GM23338 (cell line): ENCODE data around the gene GPR176. TPM values are rescaled to one million over a fixed set of nuclear protein-coding genes. Genes with fewer than 3 reads are reported as not detected.

Experiments
- ATAC-seq: fragments of 200-7000 bp; cut with Tn5 transposase; 3 replicates; pipeline ENCODE4 v1.9.1; 2020
- DNase-seq: peaks from one replicate; pipeline ENCODE4 v3.0.0-alpha.2; 2015; ENCODE audit warnings: low spot score
- H2AFZ ChIP-seq: fragments of 200-600 bp; sonication (generic); 2 replicates; pipeline ENCODE4 v1.8.0; 2016; ENCODE audit warnings: antibody characterized with exemption, mild to moderate bottlenecking, moderate library complexity
- H3F3A ChIP-seq: fragments of 200-600 bp; sonication (generic); replicated peaks from 2 replicates; pipeline ENCODE4 v1.8.0; 2017; ENCODE audit warnings: antibody characterized with exemption, mixed run types, low read depth
- H3K27ac ChIP-seq: fragments of 200-600 bp; sonication (generic); 2 replicates; pipeline ENCODE4 v1.6.1; 2016; ENCODE audit warnings: low read depth
- H3K27me3 ChIP-seq: fragments of 200-600 bp; sonication (generic); 2 replicates; pipeline ENCODE4 v1.8.0; 2016; ENCODE audit warnings: mild to moderate bottlenecking, mixed run types, moderate library complexity; ENCODE audit not compliant: insufficient read depth
- H3K36me3 ChIP-seq: fragments of 200-600 bp; sonication (generic); 2 replicates; pipeline ENCODE4 v1.8.0; 2016; ENCODE audit warnings: mild to moderate bottlenecking; ENCODE audit not compliant: insufficient read depth
- H3K4me1 ChIP-seq: fragments of 200-600 bp; sonication (generic); 2 replicates; pipeline ENCODE4 v1.8.0; 2016; ENCODE audit warnings: mild to moderate bottlenecking, moderate library complexity; ENCODE audit not compliant: insufficient read depth
- H3K4me2 ChIP-seq: fragments of 200-600 bp; sonication (generic); 2 replicates; pipeline ENCODE4 v1.7.1; 2017; ENCODE audit warnings: mixed run types
- H3K4me3 ChIP-seq: fragments of 200-600 bp; sonication (generic); 2 replicates; pipeline ENCODE4 v1.6.1; 2016; ENCODE audit warnings: mixed run types
- H3K79me2 ChIP-seq: fragments of 200-600 bp; sonication (generic); replicated peaks from 2 replicates; pipeline ENCODE4 v1.8.0; 2017; ENCODE audit warnings: mild to moderate bottlenecking; ENCODE audit not compliant: insufficient read depth
- H3K9me2 ChIP-seq: fragments of 200-600 bp; sonication (generic); 2 replicates; pipeline ENCODE4 v1.8.0; 2017; ENCODE audit not compliant: insufficient read depth
- H4K20me1 ChIP-seq: fragments of 200-600 bp; sonication (generic); replicated peaks from 2 replicates; pipeline ENCODE4 v1.8.0; 2017; ENCODE audit warnings: mild to moderate bottlenecking; ENCODE audit not compliant: insufficient read depth
- H3K27ac Mint-ChIP-seq: 2 replicates; pipeline ENCODE4 v1.8.0; 2020; ENCODE audit warnings: inconsistent platforms, mild to moderate bottlenecking, moderate library complexity, mixed read lengths
- H3K27me3 Mint-ChIP-seq: 3 replicates; pipeline ENCODE4 v1.8.0; 2022; ENCODE audit warnings: low read depth, mild to moderate bottlenecking, moderate library complexity, mixed read lengths, inconsistent platforms; ENCODE audit not compliant: insufficient read depth, poor library complexity
- H3K36me3 Mint-ChIP-seq: 3 replicates; pipeline ENCODE4 v1.8.0; 2021; ENCODE audit warnings: low read depth, mild to moderate bottlenecking, inconsistent platforms, moderate library complexity, mixed read lengths
- H3K4me1 Mint-ChIP-seq: 3 replicates; pipeline ENCODE4 v1.8.0; 2020; ENCODE audit warnings: mild to moderate bottlenecking, inconsistent platforms, mixed read lengths
- H3K4me3 Mint-ChIP-seq: 3 replicates; pipeline ENCODE4 v1.8.0; 2021; ENCODE audit warnings: moderate library complexity, mild to moderate bottlenecking, inconsistent platforms, mixed read lengths
- H3K9me3 Mint-ChIP-seq: 3 replicates; pipeline ENCODE4 v1.8.0; 2020; ENCODE audit warnings: moderate library complexity, mild to moderate bottlenecking, inconsistent platforms, mixed read lengths
- CREB1 ChIP-seq: fragments of 250-450 bp; sonication (Bioruptor Pico); IDR thresholded peaks from 2 replicates; pipeline ENCODE4 v1.5.0; 2020; ENCODE audit warnings: low read depth, mild to moderate bottlenecking, moderate library complexity
- EZH2 ChIP-seq: fragments of 200-600 bp; sonication (generic); IDR thresholded peaks from one replicate; pipeline ENCODE4 v1.8.0; 2017; ENCODE audit warnings: antibody characterized with exemption, mild to moderate bottlenecking, low read depth; ENCODE audit not compliant: unreplicated experiment
- EZH2phosphoT487 ChIP-seq: fragments of 200-600 bp; sonication (generic); IDR thresholded peaks from one replicate; pipeline ENCODE4 v1.8.1; 2018; ENCODE audit warnings: antibody characterized with exemption; ENCODE audit not compliant: unreplicated experiment
- POLR2AphosphoS5 ChIP-seq: IDR thresholded peaks from 2 replicates; pipeline ENCODE4 v1.6.1; 2016; ENCODE audit warnings: antibody characterized with exemption, low read depth
- polyA plus RNA-seq: library from polyadenylated mRNA; unstranded; fragments of >200 nt; fragmentation: Nextera tagmentation; extraction: Ambion mirVana; gene quantifications from 2 replicates; pipeline ENCODE4 v1.2.1, GENCODE V29; 2016
- total RNA-seq: library from RNA; depleted of rRNA; stranded (reverse); fragments of >200 nt; shearing (Covaris generic); gene quantifications from 2 replicates; pipeline ENCODE4 v1.2.3, GENCODE V29; 2014
- TF ChIP-seq, protein P1 (sequence below): IDR thresholded peaks from 2 replicates; pipeline ENCODE4 v1.6.1; 2016; ENCODE audit warnings: antibody characterized with exemption
- TF ChIP-seq, protein P2 (sequence below): IDR thresholded peaks from one replicate; pipeline ENCODE4 v1.6.1; 2018; ENCODE audit warnings: antibody characterized with exemption; ENCODE audit not compliant: unreplicated experiment
- TF ChIP-seq, protein P3 (sequence below), 2 experiments: fragments of 200-600 bp in 1 of 2; sonication (generic) in 1 of 2; conservative IDR thresholded peaks; 2 replicates each; pipeline versions ENCODE4 v1.5.1 to v1.6.1; 2016 to 2017; ENCODE audit warnings: antibody characterized with exemption in 2 of 2, low read depth in 2 of 2, mild to moderate bottlenecking in 2 of 2, moderate library complexity in 1 of 2

Gene GPR176
- total and polyA plus RNA-seq, 2 experiments from 2014 or later, result 60.0 to 248 TPM

DNA sequence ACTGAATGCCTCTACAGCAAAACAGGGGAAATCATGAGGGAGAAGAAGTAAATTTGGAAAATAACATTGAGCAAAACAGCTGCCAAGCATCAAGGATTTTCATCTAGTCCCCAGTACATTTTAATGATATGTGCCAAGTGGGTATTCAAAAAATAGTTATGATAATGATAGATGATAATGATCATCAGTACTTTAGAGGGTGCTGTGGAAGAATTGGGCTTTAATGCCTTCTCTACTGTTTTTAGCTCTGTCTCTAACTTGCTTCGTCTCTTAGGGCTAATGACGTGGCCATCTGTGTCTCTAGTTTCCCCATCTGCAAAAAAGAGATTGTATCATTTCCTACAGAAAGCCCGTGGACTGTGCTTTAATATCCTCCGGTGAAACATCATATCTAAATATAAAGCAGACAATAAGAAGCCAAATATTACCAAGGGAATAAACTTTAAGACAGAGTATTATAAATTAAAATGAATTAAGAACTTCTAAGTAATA, 127.2 kb downstream of the GPR176 start:
- Mint-ChIP-seq H3K9me3 (no peaks in the 10 kb centered on the region), H3K4me1 (peaks cover 62% of the 10 kb centered on the region), H3K36me3 (peaks cover 4% of the 10 kb centered on the region; the same call in 1 of the 3 replicates), H3K27me3 (peaks cover 10% of the 10 kb centered on the region), H3K27ac (no peak overlapping the region), H3K4me3 (no peak overlapping the region)
- Histone ChIP-seq H3K4me2 (no peak overlapping the region), H3K79me2 (no peaks in the 10 kb centered on the region), H3K4me1 (peaks cover 29% of the 10 kb centered on the region), H3K4me3 (no peak overlapping the region), H3K36me3 (no peaks in the 10 kb centered on the region), H2AFZ (no peak overlapping the region), H3K9me2 (peaks cover 6% of the 10 kb centered on the region; the same call in 1 of the 2 replicates), H4K20me1 (peaks cover 4% of the 10 kb centered on the region; the same call in 1 of the 2 replicates), H3K27ac (no peak overlapping the region), H3F3A (0 out of 2 replicates have a peak, but pooled peaks cover 3% of the 10 kb centered on the region), H3K27me3 (no peaks in the 10 kb centered on the region)
- DNase-seq (no peak), ATAC-seq (no peak)
- TF ChIP-seq CREB1 (CRISPR knock-in tag) (no peak), EZH2phosphoT487 (no peak)
- TF ChIP-seq, protein P1, sequence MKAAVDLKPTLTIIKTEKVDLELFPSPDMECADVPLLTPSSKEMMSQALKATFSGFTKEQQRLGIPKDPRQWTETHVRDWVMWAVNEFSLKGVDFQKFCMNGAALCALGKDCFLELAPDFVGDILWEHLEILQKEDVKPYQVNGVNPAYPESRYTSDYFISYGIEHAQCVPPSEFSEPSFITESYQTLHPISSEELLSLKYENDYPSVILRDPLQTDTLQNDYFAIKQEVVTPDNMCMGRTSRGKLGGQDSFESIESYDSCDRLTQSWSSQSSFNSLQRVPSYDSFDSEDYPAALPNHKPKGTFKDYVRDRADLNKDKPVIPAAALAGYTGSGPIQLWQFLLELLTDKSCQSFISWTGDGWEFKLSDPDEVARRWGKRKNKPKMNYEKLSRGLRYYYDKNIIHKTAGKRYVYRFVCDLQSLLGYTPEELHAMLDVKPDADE, result no peak

DNA sequence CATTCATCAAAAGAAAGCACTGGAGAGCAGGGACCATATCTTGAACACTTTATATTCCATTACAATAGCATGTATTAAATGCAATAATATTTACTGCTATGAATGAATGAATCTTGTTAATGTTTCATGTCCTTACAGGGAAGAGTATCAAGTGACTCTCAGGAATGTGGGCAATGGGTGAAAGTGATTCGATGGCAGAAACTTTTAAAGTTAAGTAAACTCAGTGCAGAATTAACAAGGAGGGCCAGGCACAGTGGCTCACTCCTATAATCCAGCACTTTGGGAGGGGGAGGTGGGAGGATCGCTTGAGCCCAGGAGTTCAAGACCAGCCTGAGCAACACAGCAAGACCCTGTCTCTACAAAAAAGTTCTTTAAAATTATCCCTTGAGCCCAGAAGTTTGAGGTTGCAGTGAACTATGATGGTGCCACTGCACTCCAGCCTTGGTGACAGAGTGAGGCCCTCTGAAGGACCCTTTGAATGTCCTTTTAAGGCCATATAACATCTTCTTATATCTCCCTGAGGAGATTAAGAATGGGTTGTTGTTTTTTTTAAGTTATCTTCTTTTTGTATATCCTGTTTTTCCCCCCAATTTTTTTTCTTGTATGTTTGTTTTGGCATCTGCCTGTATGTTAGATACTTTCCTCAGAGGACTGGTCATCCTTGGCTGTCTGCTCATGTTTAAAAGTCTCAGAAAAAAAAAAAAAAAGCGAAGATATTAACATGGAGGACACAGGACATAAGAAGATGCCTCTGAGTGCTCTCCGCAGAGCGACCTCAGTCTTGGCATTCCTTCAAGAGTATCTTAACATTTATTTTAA, 127.8 kb downstream of the GPR176 start:
- H2AFZ ChIP-seq, result no peak overlapping the region
- no peak overlapping the region for H3K4me2 ChIP-seq
- no peaks in the 10 kb centered on the region for H3K36me3 ChIP-seq
- H4K20me1 ChIP-seq, result 0 out of 2 replicates have a peak, but pooled peaks cover 3% of the 10 kb centered on the region
- peaks cover 36% of the 10 kb centered on the region for H3K4me1 ChIP-seq
- H3K4me3 Mint-ChIP-seq, result no peak overlapping the region
- no peak overlapping the region for H3K4me3 ChIP-seq
- H3F3A ChIP-seq, result 0 out of 2 replicates have a peak, but pooled peaks cover 3% of the 10 kb centered on the region
- peaks cover 6% of the 10 kb centered on the region; the same call in 1 of the 2 replicates for H3K9me2 ChIP-seq
- peaks cover 63% of the 10 kb centered on the region for H3K4me1 Mint-ChIP-seq
- H3K27me3 ChIP-seq, result no peaks in the 10 kb centered on the region
- H3K27ac Mint-ChIP-seq, result no peak overlapping the region
- no peak for ATAC-seq
- H3K36me3 Mint-ChIP-seq, result peaks cover 4% of the 10 kb centered on the region; the same call in 1 of the 3 replicates
- DNase-seq, result no peak
- peaks cover 7% of the 10 kb centered on the region for H3K27me3 Mint-ChIP-seq
- no peaks in the 10 kb centered on the region for H3K79me2 ChIP-seq
- no peaks in the 10 kb centered on the region; the same call in 2 of the 3 replicates for H3K9me3 Mint-ChIP-seq
- no peak overlapping the region; the same call in 1 of the 2 replicates for H3K27ac ChIP-seq
- TF ChIP-seq, protein P2, sequence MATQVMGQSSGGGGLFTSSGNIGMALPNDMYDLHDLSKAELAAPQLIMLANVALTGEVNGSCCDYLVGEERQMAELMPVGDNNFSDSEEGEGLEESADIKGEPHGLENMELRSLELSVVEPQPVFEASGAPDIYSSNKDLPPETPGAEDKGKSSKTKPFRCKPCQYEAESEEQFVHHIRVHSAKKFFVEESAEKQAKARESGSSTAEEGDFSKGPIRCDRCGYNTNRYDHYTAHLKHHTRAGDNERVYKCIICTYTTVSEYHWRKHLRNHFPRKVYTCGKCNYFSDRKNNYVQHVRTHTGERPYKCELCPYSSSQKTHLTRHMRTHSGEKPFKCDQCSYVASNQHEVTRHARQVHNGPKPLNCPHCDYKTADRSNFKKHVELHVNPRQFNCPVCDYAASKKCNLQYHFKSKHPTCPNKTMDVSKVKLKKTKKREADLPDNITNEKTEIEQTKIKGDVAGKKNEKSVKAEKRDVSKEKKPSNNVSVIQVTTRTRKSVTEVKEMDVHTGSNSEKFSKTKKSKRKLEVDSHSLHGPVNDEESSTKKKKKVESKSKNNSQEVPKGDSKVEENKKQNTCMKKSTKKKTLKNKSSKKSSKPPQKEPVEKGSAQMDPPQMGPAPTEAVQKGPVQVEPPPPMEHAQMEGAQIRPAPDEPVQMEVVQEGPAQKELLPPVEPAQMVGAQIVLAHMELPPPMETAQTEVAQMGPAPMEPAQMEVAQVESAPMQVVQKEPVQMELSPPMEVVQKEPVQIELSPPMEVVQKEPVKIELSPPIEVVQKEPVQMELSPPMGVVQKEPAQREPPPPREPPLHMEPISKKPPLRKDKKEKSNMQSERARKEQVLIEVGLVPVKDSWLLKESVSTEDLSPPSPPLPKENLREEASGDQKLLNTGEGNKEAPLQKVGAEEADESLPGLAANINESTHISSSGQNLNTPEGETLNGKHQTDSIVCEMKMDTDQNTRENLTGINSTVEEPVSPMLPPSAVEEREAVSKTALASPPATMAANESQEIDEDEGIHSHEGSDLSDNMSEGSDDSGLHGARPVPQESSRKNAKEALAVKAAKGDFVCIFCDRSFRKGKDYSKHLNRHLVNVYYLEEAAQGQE, result no peak
- no peak for TF ChIP-seq EZH2phosphoT487
- TF ChIP-seq, protein P3, sequence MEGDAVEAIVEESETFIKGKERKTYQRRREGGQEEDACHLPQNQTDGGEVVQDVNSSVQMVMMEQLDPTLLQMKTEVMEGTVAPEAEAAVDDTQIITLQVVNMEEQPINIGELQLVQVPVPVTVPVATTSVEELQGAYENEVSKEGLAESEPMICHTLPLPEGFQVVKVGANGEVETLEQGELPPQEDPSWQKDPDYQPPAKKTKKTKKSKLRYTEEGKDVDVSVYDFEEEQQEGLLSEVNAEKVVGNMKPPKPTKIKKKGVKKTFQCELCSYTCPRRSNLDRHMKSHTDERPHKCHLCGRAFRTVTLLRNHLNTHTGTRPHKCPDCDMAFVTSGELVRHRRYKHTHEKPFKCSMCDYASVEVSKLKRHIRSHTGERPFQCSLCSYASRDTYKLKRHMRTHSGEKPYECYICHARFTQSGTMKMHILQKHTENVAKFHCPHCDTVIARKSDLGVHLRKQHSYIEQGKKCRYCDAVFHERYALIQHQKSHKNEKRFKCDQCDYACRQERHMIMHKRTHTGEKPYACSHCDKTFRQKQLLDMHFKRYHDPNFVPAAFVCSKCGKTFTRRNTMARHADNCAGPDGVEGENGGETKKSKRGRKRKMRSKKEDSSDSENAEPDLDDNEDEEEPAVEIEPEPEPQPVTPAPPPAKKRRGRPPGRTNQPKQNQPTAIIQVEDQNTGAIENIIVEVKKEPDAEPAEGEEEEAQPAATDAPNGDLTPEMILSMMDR (conservative IDR thresholded peaks at IDR 0.05; ENCODE audit: low read depth in 2 of 2), result no peak
- TF ChIP-seq, protein P1, result no peak
- no peak for TF ChIP-seq POLR2AphosphoS5
- TF ChIP-seq EZH2, result no peak
- TF ChIP-seq CREB1 (CRISPR knock-in tag), result no peak
